ENCODE data around the gene ZC3H10. TPM values are rescaled to one million over a fixed set of nuclear protein-coding genes. Genes with fewer than 3 reads are reported as not detected.
A peak's percentile ranks its signal among the peaks of the same experiment; 100 is the strongest.

ZC3H10 gene
- total RNA-seq, 1 donor from 2014 or later, result 4.9 TPM

- intact Hi-C loops (cut with micrococcal nuclease), result loop anchor here (5.0 kb wide), 2 partner anchors 38 to 73 kb away; partner anchors contain the start of gene MYL6
- Histone ChIP-seq H3K27ac (replicated peaks) (peak overlapping the region; percentile 95), H3K36me3 (peaks cover 20% of the 10 kb centered on the region), H3K27me3 (ENCODE audit: low read depth) (no peaks in the 10 kb centered on the region), H3K9me3 (replicated peaks) (no peaks in the 10 kb centered on the region), H3K4me3 (peak overlapping the region; percentile 91), H3K4me1 (peaks cover 74% of the 10 kb centered on the region)
- DNase-seq, result no peak
- TF ChIP-seq CTCF (IDR thresholded peaks at IDR 0.05; ENCODE audit: borderline replicate concordance), result no peak
These were observed 757 bp downstream of the ZC3H10 start for GRCh38 chr12:56118688-56119357.

GRCh38 chr12:56119361-56119796, 1.3 kb downstream of the ZC3H10 start:
- Histone ChIP-seq H3K4me1 (peaks cover 78% of the 10 kb centered on the region), H3K36me3 (peaks cover 20% of the 10 kb centered on the region), H3K9me3 (replicated peaks) (no peaks in the 10 kb centered on the region), H3K4me3 (peak overlapping the region; percentile 91), H3K27ac (replicated peaks) (peak overlapping the region; percentile 95), H3K27me3 (ENCODE audit: low read depth) (no peaks in the 10 kb centered on the region)
- peak; percentile 87 for TF ChIP-seq CTCF (IDR thresholded peaks at IDR 0.05; ENCODE audit: borderline replicate concordance)
- intact Hi-C loops (cut with micrococcal nuclease), result loop anchor here (5.0 kb wide), 2 partner anchors 38 to 73 kb away; partner anchors contain the start of gene MYL6
- DNase-seq, result peak; percentile 55

- H3K9me3 ChIP-seq (replicated peaks), result no peaks in the 10 kb centered on the region
- no peak for TF ChIP-seq CTCF (IDR thresholded peaks at IDR 0.05; ENCODE audit: borderline replicate concordance)
- peaks cover 20% of the 10 kb centered on the region for H3K36me3 ChIP-seq
- H3K27ac ChIP-seq (replicated peaks), result peak overlapping the region; percentile 95
- H3K4me1 ChIP-seq, result peaks cover 86% of the 10 kb centered on the region
- peak overlapping the region; percentile 91 for H3K4me3 ChIP-seq
- H3K27me3 ChIP-seq (ENCODE audit: low read depth), result no peaks in the 10 kb centered on the region
- no peak for DNase-seq
- intact Hi-C loops (cut with micrococcal nuclease), result no loop called here
These were observed 2.2 kb downstream of the ZC3H10 start for GRCh38 chr12:56120158-56120846.

- Histone ChIP-seq H3K27me3 (ENCODE audit: low read depth) (no peaks in the 10 kb centered on the region), H3K27ac (replicated peaks) (peak overlapping the region; percentile 95), H3K4me3 (no peak overlapping the region), H3K4me1 (peaks cover 91% of the 10 kb centered on the region), H3K9me3 (replicated peaks) (no peaks in the 10 kb centered on the region), H3K36me3 (peaks cover 20% of the 10 kb centered on the region)
- intact Hi-C loops (cut with micrococcal nuclease), result no loop called here
- DNase-seq, result no peak
- TF ChIP-seq CTCF (IDR thresholded peaks at IDR 0.05; ENCODE audit: borderline replicate concordance), result no peak
These were observed 3.3 kb downstream of the ZC3H10 start for GRCh38 chr12:56121204-56121870.

- H3K27me3 ChIP-seq (ENCODE audit: low read depth), result no peaks in the 10 kb centered on the region
- no peaks in the 10 kb centered on the region for H3K9me3 ChIP-seq (replicated peaks)
- H3K4me1 ChIP-seq, result peaks cover 94% of the 10 kb centered on the region
- H3K36me3 ChIP-seq, result peaks cover 20% of the 10 kb centered on the region
- DNase-seq, result no peak
- no peak for TF ChIP-seq CTCF (IDR thresholded peaks at IDR 0.05; ENCODE audit: borderline replicate concordance)
- peak overlapping the region; percentile 95 for H3K27ac ChIP-seq (replicated peaks)
- no peak overlapping the region for H3K4me3 ChIP-seq
- intact Hi-C loops (cut with micrococcal nuclease), result no loop called here
These were observed 4.6 kb downstream of the ZC3H10 start for GRCh38 chr12:56122637-56123036.

Measured in left ventricle myocardium inferior (tissue), 1 donor.